Measurements from ENCODE around the gene ELSPBP1. TPM values are rescaled to one million over a fixed set of nuclear protein-coding genes. Genes with fewer than 3 reads are reported as not detected.

Gene ELSPBP1
- total RNA-seq, 3 donors from 2014 or later (not counting 1 experiment from before 2014, with no cell fraction given), result not detected

- Mint-ChIP-seq H3K4me1 (no peaks in the 10 kb centered on the region), H3K27ac (no peak overlapping the region), H3K4me3 (no peak overlapping the region), H3K27me3 (ENCODE audit: low read depth in 2 of 2) (peaks cover 0 to 10% of the 10 kb centered on the region in 2 donors), H3K9me3 (no peaks in the 10 kb centered on the region), H3K36me3 (no peaks in the 10 kb centered on the region)
- Histone ChIP-seq H3K27me3 (ENCODE audit: control insufficient read depth, insufficient read depth, low read length) (no peaks in the 10 kb centered on the region), H3K9me3 (ENCODE audit: control insufficient read depth, insufficient read depth, low read length) (no peaks in the 10 kb centered on the region), H3K27ac (ENCODE audit: low read length) (no peak overlapping the region), H3K4me1 (ENCODE audit: control insufficient read depth, insufficient read depth, low read length) (no peaks in the 10 kb centered on the region), H3K4me3 (ENCODE audit: low read length) (no peak overlapping the region), H3K36me3 (ENCODE audit: control insufficient read depth, insufficient read depth, low read length) (no peaks in the 10 kb centered on the region)
- intact Hi-C loops (cut with micrococcal nuclease), result no loop called here
- ATAC-seq (no peak), DNase-seq (no peak)
- 91% methylated on average over 5 of the region's 6 CpGs for WGBS (ENCODE audit: insufficient coverage)
- TF ChIP-seq CTCF (IDR thresholded peaks at IDR 0.05), result no peak
These were observed 6.4 kb downstream of the ELSPBP1 start for GRCh38 chr19:48000846-48001245.

GRCh38 chr19:48004236-48004635 lies 9.8 kb downstream of the ELSPBP1 start:
- DNase-seq (no peak), ATAC-seq (no peak)
- 78% methylated on average over 6 of the region's 6 CpGs for WGBS (ENCODE audit: insufficient coverage)
- H3K27ac ChIP-seq (ENCODE audit: low read length), result no peak overlapping the region
- intact Hi-C loops (cut with micrococcal nuclease), result no loop called here
- TF ChIP-seq CTCF (IDR thresholded peaks at IDR 0.05), result no peak
- no peaks in the 10 kb centered on the region for H3K36me3 ChIP-seq (ENCODE audit: control insufficient read depth, insufficient read depth, low read length)
- Mint-ChIP-seq H3K36me3 (no peaks in the 10 kb centered on the region), H3K9me3 (peaks cover 0 to 3% of the 10 kb centered on the region in 2 donors), H3K27me3 (ENCODE audit: low read depth in 2 of 2) (peaks cover 0 to 11% of the 10 kb centered on the region in 2 donors), H3K4me3 (no peak overlapping the region), H3K4me1 (no peaks in the 10 kb centered on the region), H3K27ac (no peak overlapping the region)
- H3K4me1 ChIP-seq (ENCODE audit: control insufficient read depth, insufficient read depth, low read length), result no peaks in the 10 kb centered on the region
- no peaks in the 10 kb centered on the region for H3K9me3 ChIP-seq (ENCODE audit: control insufficient read depth, insufficient read depth, low read length)
- H3K27me3 ChIP-seq (ENCODE audit: control insufficient read depth, insufficient read depth, low read length), result no peaks in the 10 kb centered on the region
- no peak overlapping the region for H3K4me3 ChIP-seq (ENCODE audit: low read length)

GRCh38 chr19:48006762-48007161 lies 12.3 kb downstream of the ELSPBP1 start:
- intact Hi-C loops (cut with micrococcal nuclease), result no loop called here
- Histone ChIP-seq H3K4me3 (ENCODE audit: low read length) (no peak overlapping the region), H3K9me3 (ENCODE audit: control insufficient read depth, insufficient read depth, low read length) (no peaks in the 10 kb centered on the region), H3K27ac (ENCODE audit: low read length) (no peak overlapping the region), H3K4me1 (ENCODE audit: control insufficient read depth, insufficient read depth, low read length) (no peaks in the 10 kb centered on the region), H3K36me3 (ENCODE audit: control insufficient read depth, insufficient read depth, low read length) (no peaks in the 10 kb centered on the region), H3K27me3 (ENCODE audit: control insufficient read depth, insufficient read depth, low read length) (no peaks in the 10 kb centered on the region)
- Mint-ChIP-seq H3K4me3 (no peak overlapping the region), H3K36me3 (no peaks in the 10 kb centered on the region), H3K9me3 (peaks cover 0 to 3% of the 10 kb centered on the region in 2 donors), H3K27me3 (ENCODE audit: low read depth in 2 of 2) (peaks cover 0 to 11% of the 10 kb centered on the region in 2 donors), H3K4me1 (no peaks in the 10 kb centered on the region), H3K27ac (no peak overlapping the region)
- ATAC-seq (no peak), DNase-seq (peak in 1 of 2 donors; percentile 14)
- no peak for TF ChIP-seq CTCF (IDR thresholded peaks at IDR 0.05)
- 90% methylated on average over 6 of the region's 6 CpGs for WGBS (ENCODE audit: insufficient coverage)

Data from natural killer cell (primary cell).